ENCODE results near the gene OR6N2.

The OR6N2 gene

DNA sequence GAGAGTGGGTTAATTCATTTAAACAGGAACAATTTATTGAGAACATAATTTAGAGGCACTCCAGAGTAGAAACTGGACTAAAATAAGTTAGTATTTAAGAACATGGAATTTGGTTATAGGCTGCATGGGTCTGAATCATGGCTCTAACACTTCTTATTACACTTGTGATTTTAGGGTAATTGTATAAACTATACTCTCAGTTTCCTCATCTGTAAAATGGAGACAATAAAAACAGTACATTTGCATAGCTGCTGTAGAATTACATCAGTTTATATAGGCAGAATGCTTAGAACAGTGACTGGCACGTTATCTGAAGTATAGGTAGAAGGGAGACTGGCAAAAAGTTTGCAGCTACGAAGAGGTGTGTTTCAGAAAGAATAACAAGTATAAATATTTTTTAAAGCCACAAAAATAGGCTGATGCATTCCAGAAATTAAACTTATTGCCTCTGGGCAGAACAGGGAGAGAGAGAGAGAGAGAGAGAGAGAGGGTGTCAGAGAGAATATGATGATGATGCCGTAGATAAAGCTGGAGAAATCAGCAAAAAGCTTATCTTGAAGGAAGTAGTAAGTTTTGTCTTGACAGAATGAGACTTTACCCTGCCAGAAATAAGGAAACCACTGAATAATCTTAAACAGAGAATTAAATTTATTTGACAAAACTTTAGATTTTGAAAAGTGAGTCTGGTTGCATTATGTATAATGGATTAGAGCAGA, 52.3 kb downstream of the OR6N2 start:
- Histone ChIP-seq H3K27ac (ENCODE audit: low read depth, low read length) (no peak overlapping the region), H3F3A (ENCODE audit: insufficient read depth) (no peaks in the 10 kb centered on the region), H3K9me2 (replicated peaks; ENCODE audit: insufficient read depth, low read length) (no peaks in the 10 kb centered on the region), H3K4me2 (ENCODE audit: low read depth, low read length, poor library complexity, severe bottlenecking) (no peak overlapping the region), H3K79me2 (ENCODE audit: insufficient read depth, low read length) (no peaks in the 10 kb centered on the region), H3K27me3 (ENCODE audit: low read length) (no peaks in the 10 kb centered on the region), H3K4me3 (ENCODE audit: insufficient read depth, low read length, poor library complexity, severe bottlenecking) (no peak overlapping the region), H2AFZ (ENCODE audit: low read depth, low read length, severe bottlenecking) (no peak overlapping the region), H3K9me3 (ENCODE audit: insufficient read depth, low read length) (no peaks in the 10 kb centered on the region), H4K20me1 (ENCODE audit: low read depth, low read length) (no peaks in the 10 kb centered on the region), H3K36me3 (ENCODE audit: low read length) (no peaks in the 10 kb centered on the region), H3K9ac (ENCODE audit: low read length) (no peak overlapping the region)
- TF ChIP-seq CTCF (IDR thresholded peaks at IDR 0.05; ENCODE audit: insufficient read depth, low read length, poor library complexity, severe bottlenecking) = no peak
- TF ChIP-seq EZH2phosphoT487 (conservative IDR thresholded peaks at IDR 0.05; ENCODE audit: low read length) = no peak

GRCh38 chr1:158724442-158724841, 56.6 kb downstream of the OR6N2 start:
- Histone ChIP-seq H3K9me3 (ENCODE audit: insufficient read depth, low read length) (no peaks in the 10 kb centered on the region), H3K4me2 (ENCODE audit: low read depth, low read length, poor library complexity, severe bottlenecking) (no peak overlapping the region), H3F3A (ENCODE audit: insufficient read depth) (no peaks in the 10 kb centered on the region), H3K9ac (ENCODE audit: low read length) (no peak overlapping the region), H4K20me1 (ENCODE audit: low read depth, low read length) (no peaks in the 10 kb centered on the region), H3K4me3 (ENCODE audit: insufficient read depth, low read length, poor library complexity, severe bottlenecking) (no peak overlapping the region), H3K27me3 (ENCODE audit: low read length) (no peaks in the 10 kb centered on the region), H2AFZ (ENCODE audit: low read depth, low read length, severe bottlenecking) (no peak overlapping the region), H3K79me2 (ENCODE audit: insufficient read depth, low read length) (no peaks in the 10 kb centered on the region), H3K9me2 (replicated peaks; ENCODE audit: insufficient read depth, low read length) (no peaks in the 10 kb centered on the region), H3K36me3 (ENCODE audit: low read length) (no peaks in the 10 kb centered on the region), H3K27ac (ENCODE audit: low read depth, low read length) (no peak overlapping the region)
- no peak for TF ChIP-seq CTCF (IDR thresholded peaks at IDR 0.05; ENCODE audit: insufficient read depth, low read length, poor library complexity, severe bottlenecking)
- no peak for TF ChIP-seq EZH2phosphoT487 (conservative IDR thresholded peaks at IDR 0.05; ENCODE audit: low read length)

Data from SU-DHL-6 (cell line).